SK-N-MC (cell line): ENCODE measurements around the gene DLGAP4.

Experiments
- EZH2 ChIP-seq: fragments of 200-600 bp; sonication (generic); IDR thresholded peaks from one replicate; pipeline ENCODE4 v1.6.1; 2017; ENCODE audit warnings: antibody characterized with exemption
- FOXP2 ChIP-seq: optimal IDR thresholded peaks from 2 replicates; pipeline ENCODE3; 2011; ENCODE audit warnings: mild to moderate bottlenecking, moderate library complexity; ENCODE audit not compliant: insufficient read depth; ENCODE audit errors: extremely low read length, control extremely low read depth
- POLR2AphosphoS5 ChIP-seq: IDR thresholded peaks from 2 replicates; pipeline ENCODE4 v1.6.1; 2012; ENCODE audit warnings: mild to moderate bottlenecking, low read depth, low read length, borderline replicate concordance

GRCh38 chr20:36549942-36550789 lies 244.0 kb downstream of the DLGAP4 start:
- TF ChIP-seq EZH2 (no peak), POLR2AphosphoS5 (no peak), FOXP2 (no peak)
